GM19238 (cell line): ENCODE data around the gene PREX1.
"Not testable (repeated sequence)": the region's sequence is repeated elsewhere in the genome, so short reads cannot be mapped to it uniquely, and the experiment has no call there.

Experiments
- DNase-seq: peaks from one replicate; pipeline ENCODE4 v3.0.0; 2011; ENCODE audit warnings: low spot score; ENCODE audit not compliant: insufficient read length

PREX1 gene

GRCh38 chr20:48776306-48776705 is 51.5 kb downstream of the PREX1 start:
- DNase-seq, result no peak

- DNase-seq, result not testable (repeated sequence)
Observed at GRCh38 chr20:48775545-48775944, 52.3 kb downstream of the PREX1 start.

GRCh38 chr20:48774696-48775095 is 53.1 kb downstream of the PREX1 start:
- no peak for DNase-seq

GRCh38 chr20:48773837-48774418 is 53.9 kb downstream of the PREX1 start:
- DNase-seq, result no peak

GRCh38 chr20:48772183-48772976 is 55.4 kb downstream of the PREX1 start:
- DNase-seq, result no peak

DNA sequence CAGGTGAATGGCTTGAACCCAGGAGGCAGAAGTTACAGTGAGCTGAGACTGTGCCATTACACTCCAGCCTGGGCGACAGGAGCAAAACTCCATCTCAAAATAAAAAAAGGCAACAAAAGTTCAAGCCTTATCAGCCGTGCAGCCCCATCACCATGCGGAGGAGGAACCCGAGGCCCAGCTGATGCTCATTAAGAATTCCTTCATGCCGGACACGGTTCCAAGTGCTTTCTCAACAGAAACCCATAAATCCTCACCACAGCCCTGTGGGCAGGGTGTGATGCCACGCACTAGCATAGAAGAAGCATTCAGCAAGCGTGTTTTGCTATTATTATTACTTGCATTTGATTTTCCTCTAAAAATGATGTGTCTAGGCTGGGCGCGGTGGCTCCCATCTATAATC is 56.3 kb downstream of the PREX1 start:
- DNase-seq, result no peak

DNA sequence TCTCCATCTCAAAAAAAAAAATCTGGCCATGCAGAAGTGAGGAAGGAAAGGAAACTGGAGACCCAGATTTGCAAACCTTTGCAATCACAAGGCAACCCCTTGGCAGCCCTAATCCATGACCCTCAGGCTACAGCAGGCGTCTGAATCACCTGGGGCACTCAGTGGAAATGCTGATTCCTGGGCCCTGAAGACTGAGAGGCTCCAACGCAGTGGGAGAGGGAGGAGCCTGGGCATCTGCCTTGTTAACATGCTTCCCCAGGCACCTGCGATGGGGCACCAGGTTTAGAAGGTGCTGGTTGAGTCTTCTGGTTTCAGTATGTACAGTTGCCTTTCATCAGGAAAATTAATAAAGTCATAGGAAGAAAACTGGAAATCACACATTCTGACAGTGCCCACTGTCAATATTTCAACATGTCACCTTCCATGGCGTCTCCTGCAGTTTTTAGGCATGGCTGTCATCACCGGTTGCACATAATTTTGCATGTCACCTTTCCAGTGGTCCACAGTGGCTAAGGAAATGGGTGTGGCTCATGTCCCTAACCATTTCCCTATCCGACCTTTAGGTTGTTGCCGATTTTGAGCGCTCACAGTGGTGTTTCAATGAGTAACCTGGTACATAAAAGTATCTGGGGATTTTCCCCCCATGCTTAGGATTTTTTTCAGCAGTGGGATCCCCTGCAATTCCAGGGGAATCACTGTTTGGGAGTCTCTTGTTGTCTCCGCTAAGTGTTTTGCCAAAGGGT is 56.9 kb downstream of the PREX1 start:
- no peak for DNase-seq

GRCh38 chr20:48769069-48769983 is 58.5 kb downstream of the PREX1 start:
- DNase-seq, result no peak

DNA sequence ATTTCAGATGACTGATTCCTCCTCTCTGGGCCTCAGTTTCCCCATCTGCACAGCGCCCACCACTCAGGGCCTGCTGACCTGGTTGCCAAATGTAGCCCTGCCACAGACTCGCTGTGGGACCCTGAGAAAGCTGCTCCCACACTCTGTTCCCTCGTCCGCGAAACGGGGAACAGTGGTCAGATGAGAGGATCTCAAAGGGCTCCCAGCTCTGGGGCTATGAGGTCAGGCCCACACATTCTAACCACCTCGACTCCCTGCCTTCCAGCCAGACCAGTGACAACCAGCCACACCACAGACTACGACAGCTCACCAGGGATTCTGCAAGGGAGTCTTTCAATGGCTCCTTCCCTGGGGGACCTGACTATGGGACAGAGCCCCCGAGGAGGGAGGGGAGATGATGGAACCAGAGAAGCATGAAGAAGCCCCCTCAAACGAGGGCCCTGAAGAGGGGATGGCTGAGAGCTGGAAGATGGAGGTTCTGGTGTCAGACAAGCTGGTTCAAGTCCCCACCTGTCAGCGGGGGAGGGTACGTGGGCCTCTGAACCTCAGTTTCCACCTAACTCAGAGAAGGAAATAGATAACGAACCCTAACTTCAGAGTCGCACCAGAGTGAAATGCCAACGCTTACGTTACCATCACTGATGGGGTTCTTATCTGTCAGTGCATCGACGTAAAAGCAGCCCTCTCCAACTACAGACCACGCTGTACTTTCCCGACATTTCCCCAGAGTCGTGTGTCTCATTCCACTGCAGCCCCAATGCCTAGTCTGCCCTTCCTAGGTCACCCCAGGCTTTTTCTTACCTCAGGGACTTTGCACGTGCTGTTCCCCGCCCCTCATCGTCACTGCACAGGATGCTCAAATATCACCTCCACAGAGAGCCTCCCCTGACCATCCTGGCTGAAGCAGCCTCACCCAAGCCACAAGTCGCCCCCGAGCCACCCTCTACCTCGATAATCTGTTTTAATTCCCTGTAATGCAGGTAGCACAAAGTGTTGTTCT is 60.5 kb downstream of the PREX1 start:
- DNase-seq, result no peak

GRCh38 chr20:48766205-48766604 is 61.6 kb downstream of the PREX1 start:
- no peak for DNase-seq

GRCh38 chr20:48765359-48765758 is 62.4 kb downstream of the PREX1 start:
- no peak for DNase-seq

DNA sequence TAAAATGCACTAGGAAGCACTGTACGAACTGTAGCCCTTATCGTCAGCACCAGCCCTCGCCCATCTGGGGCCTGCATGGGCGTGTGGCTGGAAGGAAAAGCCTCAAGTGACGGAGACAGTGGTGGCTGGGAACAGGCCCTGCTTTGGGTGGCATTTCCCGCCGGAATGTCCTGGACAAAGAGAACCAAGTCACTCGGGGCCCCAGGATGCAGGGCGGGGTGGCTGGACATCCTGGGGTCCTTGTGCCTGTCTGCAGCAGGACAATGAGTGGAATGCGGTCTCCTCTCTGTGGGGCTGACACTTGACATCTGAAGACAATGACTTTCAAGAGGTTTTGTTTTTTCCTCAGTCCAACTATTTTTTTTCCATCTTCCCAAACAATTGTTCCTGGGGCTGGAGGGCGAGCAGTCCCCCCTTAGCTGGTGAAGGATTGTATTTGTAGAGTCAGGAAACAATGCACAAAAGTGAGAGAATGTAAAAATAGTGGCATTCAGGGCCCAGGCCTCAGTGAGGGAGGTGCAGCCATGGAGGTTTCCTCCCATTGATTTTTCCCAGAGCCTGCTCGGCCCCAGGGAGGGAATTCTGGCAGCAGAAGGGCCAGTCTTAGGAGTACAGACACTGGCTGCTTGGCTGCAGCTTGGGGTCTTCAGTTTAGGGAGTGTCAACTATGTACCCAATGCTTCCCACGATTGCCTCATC is 64.4 kb downstream of the PREX1 start:
- DNase-seq, result no peak

DNA sequence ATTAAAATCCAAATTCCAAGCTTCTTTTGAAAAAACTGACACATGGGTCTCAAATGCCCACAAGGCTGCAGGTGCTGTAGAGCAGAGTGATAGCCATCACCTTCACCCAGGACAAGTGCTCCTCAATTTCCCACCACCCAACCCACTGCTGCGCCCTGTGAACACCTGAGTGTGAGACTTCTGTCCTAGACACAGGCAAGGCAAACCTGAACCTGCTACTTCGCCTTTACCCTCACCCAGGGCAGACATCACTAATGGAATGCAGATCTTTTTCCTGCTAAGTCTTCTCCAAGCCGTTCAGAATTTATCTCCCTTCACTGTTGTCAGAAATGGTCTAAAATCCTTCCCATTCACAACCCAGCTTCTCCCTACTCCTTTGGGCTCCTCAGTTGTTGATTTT is 65.9 kb downstream of the PREX1 start:
- no peak for DNase-seq

GRCh38 chr20:48761023-48761785 is 66.6 kb downstream of the PREX1 start:
- DNase-seq, result no peak

- DNase-seq, result peak; percentile 73
Observed at GRCh38 chr20:48760403-48760983, 67.3 kb downstream of the PREX1 start.

DNA sequence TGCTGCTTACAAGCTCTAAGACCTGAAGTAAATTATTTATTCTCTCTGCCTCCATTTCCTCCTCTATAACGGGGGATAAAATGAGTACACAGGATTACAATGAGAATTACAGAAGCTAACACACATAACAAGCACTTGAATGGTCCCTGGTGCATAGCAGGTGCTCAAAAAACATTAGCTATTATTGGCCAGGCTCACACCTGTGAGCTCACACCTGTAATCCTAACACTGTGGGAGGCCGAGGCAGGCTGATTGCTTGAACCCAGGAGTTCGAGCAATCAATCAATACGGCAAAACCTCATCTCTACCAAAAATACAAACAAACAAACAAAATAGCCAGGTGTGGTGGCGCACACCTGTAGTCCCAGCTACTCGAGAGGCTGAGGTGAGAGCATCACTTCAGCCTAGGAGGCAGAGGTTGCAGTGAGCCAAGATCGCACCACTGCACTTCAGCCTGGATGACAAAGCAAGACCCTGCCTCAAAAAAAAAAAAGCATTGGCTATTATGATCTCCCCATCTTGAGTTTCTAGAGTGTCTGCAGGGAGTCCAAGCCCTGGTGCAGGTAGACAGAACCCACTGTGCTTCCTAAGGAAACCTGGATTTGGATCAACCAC is 68.1 kb downstream of the PREX1 start:
- DNase-seq, result no peak

DNA sequence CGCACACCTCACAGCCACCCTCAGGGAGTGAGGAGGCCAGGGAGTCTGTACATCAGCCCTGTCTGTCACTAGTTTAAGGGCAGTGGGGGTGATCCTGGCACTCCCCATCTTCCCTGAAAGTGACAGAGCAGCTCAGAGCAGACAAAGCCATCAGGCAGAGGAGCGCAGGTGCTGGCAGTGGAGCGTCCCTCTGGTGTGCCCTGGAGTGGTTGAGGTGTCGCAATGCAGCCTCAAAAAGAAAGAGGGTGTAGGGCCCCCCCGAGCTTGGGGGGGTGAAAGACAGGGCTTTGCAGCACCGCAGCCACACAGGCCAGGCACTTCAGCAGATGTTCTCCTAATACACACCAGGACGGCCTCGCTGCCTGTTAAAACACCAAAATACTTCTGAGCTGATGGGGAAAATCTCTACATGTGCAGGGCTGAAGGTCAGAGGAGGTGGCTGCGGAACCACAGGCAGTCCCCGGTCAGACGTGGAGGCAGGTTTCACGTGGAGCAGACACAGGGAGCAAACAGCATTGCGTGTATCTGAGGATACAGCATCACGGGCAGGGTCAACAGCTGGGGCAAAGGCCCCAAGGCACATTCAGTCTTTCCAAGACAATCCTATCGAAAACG is 69.5 kb downstream of the PREX1 start:
- no peak for DNase-seq

- DNase-seq, result not testable (repeated sequence)
Observed at GRCh38 chr20:48756774-48757173, 71.0 kb downstream of the PREX1 start.
